GM19468 (cell line): ENCODE results near the gene HINFP.
"Not testable (repeated sequence)": the region's sequence is repeated elsewhere in the genome, so short reads cannot be mapped to it uniquely, and the experiment has no call there.

Experiments
- ATAC-seq: cut with Tn5 transposase; IDR thresholded peaks from one replicate; pipeline ENCODE4 v1.9.1; 2021; ENCODE audit warnings: mild to moderate bottlenecking, moderate library complexity, moderate number of reproducible peaks; ENCODE audit not compliant: unreplicated experiment; ENCODE audit errors: extremely low read depth

Gene HINFP

GRCh38 chr11:119095066-119095880 is 26.1 kb upstream of the HINFP start:
- peak; percentile 54 for ATAC-seq

- no peak for ATAC-seq
Observed at GRCh38 chr11:119099711-119100110, 21.7 kb upstream of the HINFP start.

- ATAC-seq = no peak
Observed at GRCh38 chr11:119100246-119100970, 21.0 kb upstream of the HINFP start.

- ATAC-seq = no peak
Observed at GRCh38 chr11:119100994-119101758, 20.2 kb upstream of the HINFP start.

GRCh38 chr11:119101759-119102423 is 19.5 kb upstream of the HINFP start, which contains the start of gene DPAGT1:
Gene DPAGT1 (minus strand): TSS chr11:119101853. CDS start chr11:119101655, 198 bp downstream.
- ATAC-seq = peak; percentile 37

- ATAC-seq = not testable (repeated sequence)
Observed at GRCh38 chr11:119103161-119103664, 18.2 kb upstream of the HINFP start.

GRCh38 chr11:119103793-119104192 is 17.6 kb upstream of the HINFP start:
- no peak for ATAC-seq

- peak; percentile 47 for ATAC-seq
Observed at GRCh38 chr11:119106564-119107537, 14.5 kb upstream of the HINFP start, which contains the start of gene C2CD2L. Gene C2CD2L (plus strand): TSS chr11:119107344. CDS start chr11:119107742, 398 bp downstream.

GRCh38 chr11:119107538-119108145 is 13.7 kb upstream of the HINFP start:
- no peak for ATAC-seq

- no peak for ATAC-seq
Observed at GRCh38 chr11:119108146-119108856, 13.1 kb upstream of the HINFP start.

- ATAC-seq = no peak
Observed at GRCh38 chr11:119108857-119109221, 12.5 kb upstream of the HINFP start.

- ATAC-seq = no peak
Observed at GRCh38 chr11:119109843-119110242, 11.5 kb upstream of the HINFP start.

- ATAC-seq = no peak
Observed at GRCh38 chr11:119110439-119110838, 10.9 kb upstream of the HINFP start.

GRCh38 chr11:119111361-119111925 is 9.9 kb upstream of the HINFP start:
- no peak for ATAC-seq

GRCh38 chr11:119112314-119113020 is 8.9 kb upstream of the HINFP start:
- ATAC-seq = no peak

- ATAC-seq = no peak
Observed at GRCh38 chr11:119113716-119114115, 7.7 kb upstream of the HINFP start.

GRCh38 chr11:119114351-119114750 is 7.0 kb upstream of the HINFP start:
- no peak for ATAC-seq
